HEK293 (cell line): Measurements from ENCODE around the gene SH2D1B.

Experiments used
- MYNN ChIP-seq: fragments of 450-650 bp; formaldehyde crosslinking; IDR thresholded peaks from 2 replicates; pipeline ENCODE4 v1.5.1; 2016; ENCODE audit warnings: missing biosample characterization, missing genetic modification characterization, borderline replicate concordance
- PRDM1 ChIP-seq: fragments of 450-650 bp; formaldehyde crosslinking; IDR thresholded peaks from 2 replicates; pipeline ENCODE4; 2016; ENCODE audit warnings: missing biosample characterization, missing genetic modification characterization
- ZNF549 ChIP-seq: fragments of 450-650 bp; IDR thresholded peaks from 2 replicates; pipeline ENCODE4 v1.5.1; 2018; ENCODE audit warnings: missing biosample characterization, missing genetic modification characterization, mild to moderate bottlenecking, inconsistent platforms, moderate library complexity

DNA sequence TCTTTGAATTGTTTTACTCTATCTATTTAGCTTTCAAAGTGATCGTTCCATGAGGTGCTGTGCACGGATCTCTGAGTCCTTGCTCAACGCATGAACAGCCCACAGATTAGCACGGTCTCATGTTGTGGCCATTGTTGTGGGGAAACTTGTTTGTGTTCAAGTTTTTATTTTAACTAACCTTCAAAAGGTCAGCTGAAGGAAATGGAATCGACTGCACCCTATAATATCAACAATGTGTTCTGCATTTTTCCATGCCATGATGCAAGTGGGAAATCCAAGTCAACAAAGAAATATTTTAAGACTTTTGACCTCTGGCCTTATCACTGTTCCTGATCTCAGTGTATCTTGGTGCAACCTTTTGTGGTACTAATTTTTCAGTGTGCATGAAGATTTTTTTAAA, 6.1 kb downstream of the SH2D1B start:
- TF ChIP-seq MYNN (tag by site-specific recombination) (no peak), ZNF549 (tag by site-specific recombination) (no peak), PRDM1 (tag by site-specific recombination) (no peak)
